Activated B cell treated with CpG ODN at 0.5 μM for 24 hours (primary cell): ENCODE measurements around the gene ARHGAP35. TPM values are rescaled to one million over a fixed set of nuclear protein-coding genes. Genes with fewer than 3 reads are reported as not detected.

Experiments
- ATAC-seq: fragments of 200-7000 bp; cut with Tn5 transposase; one replicate; pipeline ENCODE4 v1.10.0; 2021; ENCODE audit warnings: low read depth, mild to moderate bottlenecking, moderate library complexity
- CTCF ChIA-PET: fragments of 350-600 bp; sonication (Branson Sonifier 250); formaldehyde crosslinking; loops from one replicate; lab custom pipeline; 2021; ENCODE audit warnings: antibody characterized with exemption; lab: Charles Lee
- POLR2A ChIA-PET: fragments of 350-600 bp; sonication (Branson Sonifier 250); formaldehyde crosslinking; loops from one replicate; lab custom pipeline; 2021; ENCODE audit warnings: antibody characterized with exemption; lab: Charles Lee
- DNase-seq: peaks from one replicate; pipeline ENCODE4 v3.0.0; 2022
- H3K27ac Mint-ChIP-seq: one replicate; pipeline ENCODE4 v1.8.0; 2020; ENCODE audit warnings: mixed read lengths
- H3K27me3 Mint-ChIP-seq: one replicate; pipeline ENCODE4 v1.8.0; 2021; ENCODE audit warnings: mixed read lengths
- H3K36me3 Mint-ChIP-seq: one replicate; pipeline ENCODE4 v1.8.0; 2021; ENCODE audit warnings: low read depth, mixed read lengths
- H3K4me1 Mint-ChIP-seq: one replicate; pipeline ENCODE4 v1.8.0; 2021; ENCODE audit warnings: mixed read lengths
- H3K4me3 Mint-ChIP-seq: one replicate; pipeline ENCODE4 v1.8.0; 2020; ENCODE audit warnings: mild to moderate bottlenecking, mixed read lengths
- H3K9me3 Mint-ChIP-seq: one replicate; pipeline ENCODE4 v1.8.0; 2020; ENCODE audit warnings: mixed read lengths
- CTCF ChIP-seq: fragments of 200-600 bp; IDR thresholded peaks from one replicate; pipeline ENCODE4 v1.8.0; 2022; ENCODE audit warnings: antibody characterized with exemption, mild to moderate bottlenecking
- intact Hi-C: fragments of 100-400 bp; cut with micrococcal nuclease; formaldehyde crosslinking; loops from one replicate; pipeline ENCODE4 v1.15.1; 2024
- total RNA-seq: library from RNA; stranded (reverse); gene quantifications from 2 replicates; pipeline ENCODE4 v1.2.3, GENCODE V29; 2022

The ARHGAP35 gene
- total RNA-seq, 1 donor from 2014 or later = 25.6 TPM

DNA sequence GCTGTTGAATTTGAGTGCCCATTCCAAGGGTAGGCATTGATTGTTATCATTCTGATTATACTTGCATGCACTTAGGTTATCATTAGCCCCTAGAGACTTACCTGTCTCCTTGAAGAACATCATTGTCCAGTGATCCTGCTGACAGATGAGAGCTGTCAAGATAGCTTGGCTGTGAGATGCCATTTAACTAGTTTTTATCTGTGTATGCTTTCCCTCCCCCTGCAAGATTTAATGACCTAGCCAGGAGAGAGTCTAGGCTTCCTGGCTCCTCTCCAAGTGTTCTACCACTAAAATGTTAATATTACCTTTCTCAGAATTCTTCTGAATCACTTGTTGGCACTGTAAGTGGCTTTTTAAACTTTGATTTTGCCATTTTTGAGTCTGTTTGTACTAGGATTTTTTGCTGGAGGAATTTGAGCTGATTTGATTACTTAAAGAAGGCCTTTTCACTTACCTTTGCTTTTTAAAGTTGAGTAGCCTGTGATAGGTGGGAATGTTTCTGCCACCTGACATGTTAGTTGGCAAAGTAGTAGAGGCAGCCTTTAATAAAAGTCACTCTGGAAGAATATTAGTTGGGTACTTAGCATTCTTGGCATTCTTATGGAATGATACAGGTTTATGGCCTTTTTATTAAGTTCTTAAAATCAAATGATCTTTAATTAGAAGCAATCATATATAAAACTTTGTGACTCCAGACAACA, 41.1 kb downstream of the ARHGAP35 start:
- ChIA-PET POLR2A (no interaction called here), CTCF (no interaction called here)
- no peak overlapping the region for H3K27ac Mint-ChIP-seq
- H3K4me1 Mint-ChIP-seq = peaks cover 36% of the 10 kb centered on the region
- H3K9me3 Mint-ChIP-seq = no peaks in the 10 kb centered on the region
- ATAC-seq (no peak), DNase-seq (no peak)
- intact Hi-C loops = no loop called here
- H3K36me3 Mint-ChIP-seq = peaks cover 6% of the 10 kb centered on the region
- no peak for TF ChIP-seq CTCF
- no peak overlapping the region for H3K4me3 Mint-ChIP-seq
- no peaks in the 10 kb centered on the region for H3K27me3 Mint-ChIP-seq

- H3K27ac Mint-ChIP-seq = no peak overlapping the region
- no peak for TF ChIP-seq CTCF
- no peak overlapping the region for H3K4me3 Mint-ChIP-seq
- no peaks in the 10 kb centered on the region for H3K9me3 Mint-ChIP-seq
- no peak for ATAC-seq
- H3K27me3 Mint-ChIP-seq = no peaks in the 10 kb centered on the region
- H3K36me3 Mint-ChIP-seq = peaks cover 6% of the 10 kb centered on the region
- intact Hi-C loops = no loop called here
- ChIA-PET POLR2A (interaction anchor here (0.5 kb wide), 1 partner anchor 13 kb away, joined by 4 read pairs; no protein-coding TSS in a partner anchor), CTCF (no interaction called here)
- H3K4me1 Mint-ChIP-seq = peaks cover 36% of the 10 kb centered on the region
- no peak for DNase-seq
These were observed 41.6 kb downstream of the ARHGAP35 start for GRCh38 chr19:46902402-46902766.

DNA sequence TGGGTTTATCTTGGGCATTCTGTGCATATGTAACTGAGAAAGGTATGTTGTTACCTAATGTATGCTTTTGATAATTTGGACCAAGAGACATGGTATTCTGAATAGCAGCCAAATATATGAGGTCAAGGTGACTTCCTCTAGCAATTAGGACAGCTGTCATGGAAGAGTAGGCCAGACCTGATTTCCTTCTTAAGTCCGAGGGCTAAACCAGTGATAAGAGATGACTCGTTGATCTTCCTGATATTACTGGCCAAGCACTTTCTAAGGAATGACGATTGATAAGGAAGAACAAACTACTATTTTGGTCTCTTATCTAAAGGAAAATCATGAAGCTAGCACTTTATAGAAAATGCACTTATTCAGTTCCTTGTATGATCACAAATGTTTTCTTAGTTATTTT, 42.7 kb downstream of the ARHGAP35 start:
- POLR2A ChIA-PET = no interaction called here
- CTCF ChIA-PET = no interaction called here
- Mint-ChIP-seq H3K27ac (no peak overlapping the region), H3K4me3 (no peak overlapping the region), H3K9me3 (no peaks in the 10 kb centered on the region), H3K4me1 (peaks cover 36% of the 10 kb centered on the region), H3K27me3 (no peaks in the 10 kb centered on the region), H3K36me3 (peaks cover 5% of the 10 kb centered on the region)
- DNase-seq (no peak), ATAC-seq (no peak)
- intact Hi-C loops = no loop called here
- TF ChIP-seq CTCF = no peak

GRCh38 chr19:46904114-46905060, 43.6 kb downstream of the ARHGAP35 start:
- H3K9me3 Mint-ChIP-seq = no peaks in the 10 kb centered on the region
- intact Hi-C loops = no loop called here
- peaks cover 38% of the 10 kb centered on the region for H3K4me1 Mint-ChIP-seq
- ATAC-seq (no peak), DNase-seq (no peak)
- H3K27me3 Mint-ChIP-seq = no peaks in the 10 kb centered on the region
- H3K36me3 Mint-ChIP-seq = no peaks in the 10 kb centered on the region
- TF ChIP-seq CTCF = no peak
- no peak overlapping the region for H3K27ac Mint-ChIP-seq
- no peak overlapping the region for H3K4me3 Mint-ChIP-seq
- ChIA-PET CTCF (no interaction called here), POLR2A (interaction anchor here (0.7 kb wide), 1 partner anchor 116 kb away, joined by 9 read pairs; the partner anchor contains the start of gene SLC1A5)

DNA sequence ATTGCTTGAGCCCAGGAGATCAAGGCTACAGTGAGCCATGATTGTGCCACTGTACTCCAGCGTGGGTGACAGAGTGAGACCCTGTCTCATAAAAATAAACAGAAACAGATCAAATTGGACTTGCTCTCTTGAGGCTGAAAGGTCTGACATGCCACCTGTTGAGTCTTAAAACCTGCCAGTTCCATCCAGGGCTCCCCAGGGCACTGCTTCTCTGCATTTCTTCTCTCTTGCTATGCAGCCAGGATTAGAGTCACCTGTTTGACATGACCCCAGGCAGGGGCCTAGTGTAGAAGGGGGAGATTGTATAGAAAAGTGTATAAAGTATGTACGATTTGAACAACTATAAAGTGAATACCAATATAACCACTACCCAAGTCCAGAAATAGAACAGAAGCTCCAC, 45.4 kb downstream of the ARHGAP35 start:
- DNase-seq = no peak
- Mint-ChIP-seq H3K4me1 (peaks cover 39% of the 10 kb centered on the region), H3K27ac (no peak overlapping the region), H3K27me3 (no peaks in the 10 kb centered on the region), H3K36me3 (peaks cover 7% of the 10 kb centered on the region), H3K4me3 (no peak overlapping the region), H3K9me3 (no peaks in the 10 kb centered on the region)
- ATAC-seq = no peak
- POLR2A ChIA-PET = interaction anchor here (0.6 kb wide), 1 partner anchor 26 kb away, joined by 9 read pairs; no protein-coding TSS in a partner anchor
- intact Hi-C loops = no loop called here
- no peak for TF ChIP-seq CTCF
- CTCF ChIA-PET = no interaction called here
